Forelimb muscle (tissue), 1 donor: Measurements from ENCODE around the gene FAM114A1. TPM values are rescaled to one million over a fixed set of nuclear protein-coding genes. Genes with fewer than 3 reads are reported as not detected.

Experiments
- DNase-seq: peaks from one replicate; pipeline ENCODE4 v3.0.0-alpha.2; 2013; ENCODE audit warnings: low read depth
- polyA plus RNA-seq: library from polyadenylated mRNA; unstranded; fragments of 120-200 nt; gene quantifications from one replicate; pipeline ENCODE4 v1.2.1, GENCODE V29; 2013; ENCODE audit not compliant: insufficient read length

The FAM114A1 gene
- polyA plus RNA-seq, 1 donor: 50.2 TPM

DNA sequence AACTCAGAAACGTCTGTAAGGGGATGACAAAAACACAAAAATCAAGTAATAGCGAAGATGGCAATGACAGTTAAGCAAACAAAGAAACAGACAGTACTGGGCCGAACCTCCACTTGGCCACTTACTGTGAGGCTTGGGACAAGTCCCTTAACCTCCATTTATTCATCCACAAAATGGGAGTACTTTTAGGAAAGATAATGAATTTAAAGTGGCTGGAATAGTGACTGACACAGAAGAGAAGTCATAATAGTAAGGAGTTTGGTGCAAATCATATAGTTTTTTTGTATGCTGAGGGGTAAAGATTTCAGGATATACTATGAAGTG is 9.5 kb upstream of the FAM114A1 start:
- no peak for DNase-seq

- no peak for DNase-seq
Observed at GRCh38 chr4:38859501-38859900, 8.1 kb upstream of the FAM114A1 start.

GRCh38 chr4:38860788-38861424 is 6.7 kb upstream of the FAM114A1 start:
- no peak for DNase-seq

DNA sequence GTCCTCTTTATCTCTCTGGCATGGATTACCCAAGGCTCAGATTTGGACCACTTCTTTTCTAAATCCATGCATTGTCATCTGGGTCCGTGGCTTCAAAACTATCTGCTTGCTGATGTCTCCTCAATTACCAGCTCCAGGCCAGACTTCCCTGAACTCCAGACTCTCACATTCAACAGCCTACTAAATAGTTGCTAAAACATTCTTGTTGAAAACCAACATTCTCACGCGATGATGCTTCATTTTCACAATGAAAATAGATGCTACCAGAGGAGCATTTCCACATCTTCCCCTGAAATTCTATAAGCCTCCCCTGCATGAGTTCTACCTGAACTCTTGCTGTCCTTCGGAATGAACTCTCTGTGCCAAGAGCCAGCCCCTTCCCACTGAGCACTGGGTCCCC is 5.8 kb upstream of the FAM114A1 start:
- DNase-seq: no peak

GRCh38 chr4:38865445-38865844 is 2.2 kb upstream of the FAM114A1 start:
- no peak for DNase-seq

- DNase-seq: no peak
Observed at GRCh38 chr4:38866973-38867477, 581 bp upstream of the FAM114A1 start.

DNA sequence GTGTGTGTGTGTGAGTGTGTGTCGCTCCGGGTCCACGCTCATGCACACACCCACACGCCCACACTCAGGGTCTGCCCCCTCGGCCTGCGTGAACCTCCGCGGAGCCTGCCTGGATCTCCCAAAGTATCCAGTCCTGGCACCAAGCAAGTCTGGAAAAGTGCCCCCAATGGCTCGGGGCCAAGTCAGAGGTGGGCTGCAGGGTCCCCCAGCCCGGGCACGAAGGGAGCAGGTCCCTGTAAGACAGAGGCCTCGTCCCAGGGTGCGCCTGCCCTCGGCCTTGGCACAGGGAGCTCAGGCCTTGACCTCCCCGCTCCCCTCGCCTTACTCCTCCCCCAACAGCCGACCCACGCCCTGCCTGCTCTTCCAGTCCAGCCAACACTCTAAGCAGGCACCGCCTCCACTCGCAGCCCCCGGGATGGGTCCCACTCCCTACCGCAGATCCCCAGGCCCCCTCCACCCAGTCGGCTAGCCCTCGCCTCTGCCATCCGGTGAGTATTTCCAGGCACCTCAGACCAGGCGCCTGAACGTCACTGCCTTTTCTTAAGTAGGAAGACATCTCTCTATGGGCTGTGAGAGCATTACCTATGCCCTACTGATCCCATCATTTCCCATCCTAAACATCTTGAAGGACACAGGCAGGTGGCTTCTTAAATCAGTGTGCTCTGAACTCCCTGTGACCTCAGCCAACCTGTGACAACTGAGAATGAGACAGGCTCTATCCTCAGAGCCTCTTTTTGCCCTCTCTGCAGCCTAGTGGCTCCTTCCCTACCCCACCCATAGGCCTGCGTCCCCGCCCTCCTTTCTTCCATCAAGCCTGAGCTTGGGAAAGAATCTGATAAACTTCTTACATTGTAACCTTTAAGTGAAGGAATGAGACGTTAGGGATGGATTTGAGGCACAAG is 704 bp downstream of the FAM114A1 start:
- no peak for DNase-seq

DNA sequence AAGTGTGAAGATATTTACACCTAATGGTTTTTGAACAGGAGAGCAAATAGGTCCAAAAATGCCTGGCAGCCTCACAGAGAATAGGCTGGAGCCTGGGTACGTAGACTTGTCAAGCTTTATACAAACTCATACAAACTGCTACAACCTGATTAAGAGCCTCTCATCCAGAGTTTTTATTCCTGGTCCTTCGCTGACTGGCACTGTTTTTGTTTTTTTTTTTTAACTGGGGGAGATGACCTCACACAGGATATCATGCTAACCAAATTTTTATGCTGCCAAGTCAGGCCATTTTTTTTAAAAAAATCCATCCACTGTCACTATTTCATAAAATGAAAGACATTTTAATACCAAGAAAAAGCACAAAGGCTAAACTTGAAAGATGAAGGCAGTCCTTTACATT is 1.9 kb downstream of the FAM114A1 start:
- no peak for DNase-seq

DNA sequence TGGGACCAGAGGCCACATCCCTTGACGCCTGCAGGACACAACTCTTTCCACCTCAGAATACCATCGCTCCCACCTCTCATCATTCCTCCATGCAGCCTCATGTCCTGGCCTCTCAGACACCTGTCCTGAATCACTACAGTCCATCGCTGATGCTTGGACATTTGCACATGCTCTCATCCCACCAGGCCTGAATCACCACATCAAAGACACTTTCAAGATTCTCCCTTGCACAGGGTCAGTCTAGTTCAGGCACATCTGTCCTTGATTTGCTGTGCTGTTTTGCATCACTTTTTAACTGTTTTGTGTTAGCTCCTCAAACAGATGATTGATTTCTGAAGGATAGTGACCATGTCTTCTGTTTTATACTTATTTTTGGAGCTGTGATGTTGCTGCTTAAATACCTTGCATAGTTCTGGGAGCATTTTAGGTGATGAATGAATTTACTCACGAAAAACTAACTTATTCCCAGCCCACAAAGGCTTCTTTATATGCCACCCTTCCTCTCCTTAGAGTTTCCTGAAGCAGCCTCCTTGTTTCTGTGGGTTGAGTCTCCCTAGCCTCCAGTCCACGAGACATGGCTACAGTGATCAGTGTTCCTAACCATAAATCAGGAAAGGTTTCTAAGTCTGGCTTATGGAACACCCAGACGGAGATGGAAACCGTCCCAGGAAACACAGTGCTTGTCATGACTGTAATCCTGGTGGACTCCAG is 2.6 kb downstream of the FAM114A1 start:
- DNase-seq: no peak

DNA sequence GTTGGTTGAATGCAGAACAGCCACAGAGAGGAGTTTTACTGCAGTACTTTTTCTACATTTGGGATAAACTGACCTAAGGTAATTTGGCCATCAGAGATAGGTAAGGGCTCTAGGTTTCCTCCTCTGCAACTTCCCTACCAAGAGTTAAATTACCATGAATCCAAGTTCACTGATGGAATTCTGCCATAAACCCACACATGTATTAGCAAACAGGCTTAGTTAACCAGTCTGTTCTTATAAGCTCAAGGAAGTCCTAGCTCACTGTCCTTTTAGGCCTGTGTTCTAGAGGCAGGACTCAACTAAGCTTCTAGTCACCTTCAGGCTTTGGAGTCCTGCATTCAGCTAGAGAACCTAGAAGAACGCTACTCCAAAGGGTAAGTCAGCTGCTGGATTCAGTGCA is 4.0 kb downstream of the FAM114A1 start:
- no peak for DNase-seq

- no peak for DNase-seq
Observed at GRCh38 chr4:38872620-38873019, 5.0 kb downstream of the FAM114A1 start.

- no peak for DNase-seq
Observed at GRCh38 chr4:38873290-38873944, 5.8 kb downstream of the FAM114A1 start.

GRCh38 chr4:38876636-38877035 is 9.0 kb downstream of the FAM114A1 start:
- DNase-seq: no peak

- DNase-seq: no peak
Observed at GRCh38 chr4:38884254-38884653, 16.6 kb downstream of the FAM114A1 start.

DNA sequence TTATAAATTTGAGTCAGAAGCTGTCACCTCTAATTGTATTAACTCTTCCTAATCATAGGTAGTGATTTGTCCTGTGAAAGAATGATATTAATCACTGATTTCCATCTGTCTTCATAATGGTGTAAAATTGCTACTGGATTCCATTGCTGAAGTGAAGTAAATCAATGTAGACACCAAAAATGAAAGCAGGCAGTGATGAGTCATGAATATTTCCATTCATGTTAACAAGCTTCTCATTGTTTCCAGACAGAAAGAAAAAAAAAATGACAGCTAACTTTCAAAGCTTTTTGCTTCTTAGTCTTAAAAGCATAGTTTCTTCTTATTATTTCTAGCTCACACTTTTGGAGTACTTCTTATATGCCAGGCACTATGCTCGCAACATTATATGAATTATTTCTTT is 21.5 kb downstream of the FAM114A1 start:
- no peak for DNase-seq

GRCh38 chr4:38891051-38891983 is 23.7 kb downstream of the FAM114A1 start:
- DNase-seq: no peak

GRCh38 chr4:38894322-38894982 is 26.8 kb downstream of the FAM114A1 start:
- no peak for DNase-seq

DNA sequence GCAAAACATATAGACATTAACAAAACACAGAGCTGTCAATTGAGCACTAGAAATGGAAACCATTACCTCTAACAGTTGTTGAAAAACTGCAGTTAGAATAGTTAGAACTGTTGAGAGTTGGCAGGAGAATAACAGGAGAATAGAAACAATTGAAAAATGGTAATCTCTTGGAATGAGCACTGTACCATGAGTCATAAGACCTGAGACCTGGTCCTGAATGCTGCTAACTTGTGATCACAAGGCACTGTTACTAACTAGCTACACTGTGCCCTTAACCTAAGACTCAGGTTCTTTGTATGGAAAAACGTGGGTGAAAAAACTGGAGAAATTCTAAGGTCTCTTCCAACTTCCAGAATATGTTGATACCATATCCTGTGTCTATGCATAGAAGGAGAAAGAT is 29.3 kb downstream of the FAM114A1 start:
- no peak for DNase-seq

- no peak for DNase-seq
Observed at GRCh38 chr4:38898245-38898644, 30.6 kb downstream of the FAM114A1 start.

DNA sequence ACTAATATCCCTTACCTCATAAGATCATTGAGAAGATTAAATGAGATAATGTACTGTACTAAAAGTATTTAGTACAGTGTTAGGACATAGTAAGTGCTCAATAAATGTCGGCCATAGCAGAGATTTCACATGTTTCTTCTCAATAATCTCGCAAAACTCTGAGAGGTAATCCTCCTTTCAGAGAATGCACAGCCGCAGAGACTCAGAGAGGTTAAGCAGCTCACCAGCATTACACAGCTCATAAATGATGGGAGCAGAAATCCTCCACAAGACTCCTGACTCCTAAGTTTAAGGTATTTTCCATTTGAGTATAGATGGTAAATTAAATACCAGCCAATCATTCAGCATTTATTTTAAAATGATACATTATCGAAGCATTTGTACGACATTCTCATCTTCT is 34.6 kb downstream of the FAM114A1 start:
- DNase-seq: no peak
